HEK293 (cell line): ENCODE results near the gene TBK1.
"Not testable (repeated sequence)": the region's sequence is repeated elsewhere in the genome, so short reads cannot be mapped to it uniquely, and the experiment has no call there.

Experiments
- CTCF ChIA-PET: fragments of 350-600 bp; formaldehyde crosslinking; extraction: SDS; loops from one replicate; lab custom pipeline; 2021; ENCODE audit warnings: antibody characterized with exemption; lab: Yijun Ruan, JAX
- POLR2A ChIA-PET: fragments of 300-600 bp; formaldehyde crosslinking; extraction: SDS; loops from one replicate; lab custom pipeline; 2020; ENCODE audit warnings: antibody characterized with exemption, inconsistent platforms; lab: Yijun Ruan, JAX
- H3K27ac ChIP-seq: fragments of 200-500 bp; sonication (Bioruptor generic); 2 replicates; pipeline ENCODE4 v1.5.1; 2014; ENCODE audit warnings: low read depth, low read length, control low read depth, inconsistent platforms; ENCODE audit errors: extremely low read depth
- H3K36me3 ChIP-seq, 2 experiments: fragments of 200-500 bp in 1 of 2; sonication (Bioruptor generic) in 1 of 2; 1 replicate in 1 of 2; 2 replicates in 1 of 2; pipeline ENCODE4 v1.5.1; 2014 to 2017; ENCODE audit warnings: inconsistent platforms in 2 of 2, low read length in 2 of 2; ENCODE audit not compliant: control insufficient read depth in 2 of 2, insufficient read depth in 1 of 2
- H3K4me1 ChIP-seq: fragments of 200-500 bp; sonication (Bioruptor generic); 2 replicates; pipeline ENCODE4 v1.5.1; 2014; ENCODE audit warnings: mild to moderate bottlenecking, low read length, inconsistent platforms; ENCODE audit not compliant: control insufficient read depth, insufficient read depth
- H3K4me3 ChIP-seq: 2 replicates; pipeline ENCODE4 v1.5.1; 2011; ENCODE audit warnings: low read depth, mild to moderate bottlenecking, control low read depth, low read length, moderate library complexity
- H3K9me3 ChIP-seq: fragments of 200-500 bp; sonication (Bioruptor generic); 2 replicates; pipeline ENCODE4 v1.5.1; 2014; ENCODE audit warnings: low read depth, low read length, inconsistent platforms; ENCODE audit not compliant: control insufficient read depth, insufficient read depth
- GFI1B ChIP-seq: fragments of 450-650 bp; formaldehyde crosslinking; IDR thresholded peaks from 2 replicates; pipeline ENCODE4 v1.5.1; 2016; ENCODE audit warnings: missing biosample characterization, missing genetic modification characterization
- MZF1 ChIP-seq: fragments of 450-650 bp; formaldehyde crosslinking; IDR thresholded peaks from 2 replicates; pipeline ENCODE4 v1.5.1; 2017; ENCODE audit warnings: missing biosample characterization, missing genetic modification characterization, borderline replicate concordance
- RBAK ChIP-seq: fragments of 450-650 bp; formaldehyde crosslinking; IDR thresholded peaks from 2 replicates; pipeline ENCODE4 v1.5.1; 2016; ENCODE audit warnings: missing biosample characterization, missing genetic modification characterization
- SETDB1 ChIP-seq: IDR thresholded peaks from one replicate; pipeline ENCODE4 v1.6.1; 2017; ENCODE audit warnings: mild to moderate bottlenecking, low read length, moderate library complexity, mixed read lengths; ENCODE audit not compliant: insufficient read length
- ZBTB11 ChIP-seq: fragments of 450-650 bp; formaldehyde crosslinking; conservative IDR thresholded peaks from 2 replicates; pipeline ENCODE4 v1.5.1; 2016; ENCODE audit warnings: low read depth, missing biosample characterization, missing genetic modification characterization
- ZBTB8A ChIP-seq: fragments of 450-650 bp; formaldehyde crosslinking; IDR thresholded peaks from 2 replicates; pipeline ENCODE4 v1.5.1; 2016; ENCODE audit warnings: missing biosample characterization, missing genetic modification characterization
- ZNF138 ChIP-seq: fragments of 450-650 bp; formaldehyde crosslinking; IDR thresholded peaks from 2 replicates; pipeline ENCODE4 v1.5.1; 2016; ENCODE audit warnings: missing biosample characterization, missing genetic modification characterization, borderline replicate concordance
- ZNF223 ChIP-seq: fragments of 450-650 bp; formaldehyde crosslinking; IDR thresholded peaks from 2 replicates; pipeline ENCODE4 v1.5.1; 2016; ENCODE audit warnings: missing biosample characterization, missing genetic modification characterization
- ZNF266 ChIP-seq: fragments of 450-650 bp; formaldehyde crosslinking; IDR thresholded peaks from 2 replicates; pipeline ENCODE4 v1.5.1; 2016; ENCODE audit warnings: missing biosample characterization, missing genetic modification characterization, low read depth
- ZNF354C ChIP-seq: fragments of 450-650 bp; formaldehyde crosslinking; IDR thresholded peaks from 2 replicates; pipeline ENCODE4 v1.5.1; 2016; ENCODE audit warnings: missing biosample characterization, missing genetic modification characterization, low read depth, borderline replicate concordance
- ZNF394 ChIP-seq: fragments of 450-650 bp; formaldehyde crosslinking; IDR thresholded peaks from 2 replicates; pipeline ENCODE4 v1.5.1; 2016; ENCODE audit warnings: missing biosample characterization, missing genetic modification characterization, mild to moderate bottlenecking, moderate library complexity, borderline replicate concordance
- ZNF426 ChIP-seq: fragments of 450-650 bp; formaldehyde crosslinking; IDR thresholded peaks from 2 replicates; pipeline ENCODE4 v1.5.1; 2017; ENCODE audit warnings: missing biosample characterization, missing genetic modification characterization, mild to moderate bottlenecking, inconsistent platforms, moderate library complexity
- ZNF501 ChIP-seq: fragments of 450-650 bp; formaldehyde crosslinking; IDR thresholded peaks from 2 replicates; pipeline ENCODE4 v1.5.1; 2016; ENCODE audit warnings: missing biosample characterization, missing genetic modification characterization
- ZNF560 ChIP-seq: fragments of 450-650 bp; formaldehyde crosslinking; IDR thresholded peaks from 2 replicates; pipeline ENCODE4 v1.5.1; 2017; ENCODE audit warnings: missing biosample characterization, missing genetic modification characterization, borderline replicate concordance
- ZNF580 ChIP-seq: fragments of 450-650 bp; formaldehyde crosslinking; IDR thresholded peaks from 2 replicates; pipeline ENCODE4 v1.5.1; 2016; ENCODE audit warnings: missing biosample characterization, missing genetic modification characterization
- ZNF623 ChIP-seq: fragments of 450-650 bp; formaldehyde crosslinking; IDR thresholded peaks from 2 replicates; pipeline ENCODE4 v1.5.1; 2016; ENCODE audit warnings: missing biosample characterization, missing genetic modification characterization
- ZNF791 ChIP-seq: fragments of 450-650 bp; formaldehyde crosslinking; IDR thresholded peaks from 2 replicates; pipeline ENCODE4 v1.5.1; 2016; ENCODE audit warnings: missing biosample characterization, missing genetic modification characterization
- TF ChIP-seq, protein P1 (sequence below): fragments of 450-650 bp; formaldehyde crosslinking; IDR thresholded peaks from 2 replicates; pipeline ENCODE4 v1.5.1; 2016; ENCODE audit warnings: missing biosample characterization, missing genetic modification characterization
- TF ChIP-seq, protein P2 (sequence below): fragments of 450-650 bp; formaldehyde crosslinking; conservative IDR thresholded peaks from 2 replicates; pipeline ENCODE4 v1.5.1; 2016; ENCODE audit warnings: low read depth, missing biosample characterization, missing genetic modification characterization

Gene TBK1

DNA sequence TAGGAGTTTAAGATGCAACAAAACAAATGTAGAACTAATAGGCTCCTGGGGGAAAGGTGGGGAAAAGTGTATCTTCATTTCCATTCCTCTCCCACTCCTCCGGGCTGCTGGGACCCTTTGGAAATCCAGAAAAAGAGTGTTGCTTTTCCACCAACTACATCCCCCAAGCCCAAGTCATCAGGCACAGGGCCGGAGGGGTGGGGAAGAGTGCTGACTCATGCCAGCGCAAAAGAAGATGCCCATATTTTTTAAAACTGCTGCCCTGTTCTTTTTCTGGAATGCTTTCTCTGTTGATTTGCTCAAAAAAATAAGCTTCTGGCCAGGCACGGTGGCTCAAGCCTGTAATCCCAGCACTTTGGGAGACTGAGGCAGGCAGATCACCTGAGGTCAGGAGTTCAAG lies 70.9 kb downstream of the TBK1 start:
- no peak overlapping the region for H3K4me3 ChIP-seq
- CTCF ChIA-PET = interaction anchor here (0.7 to 1.5 kb wide), 3 partner anchors 27 to 175 kb away, joined by 3 to 6 read pairs (median 3); no protein-coding TSS in a partner anchor
- H3K9me3 ChIP-seq = no peaks in the 10 kb centered on the region
- no peaks in the 10 kb centered on the region; the same call in 1 of the 2 replicates for H3K4me1 ChIP-seq
- H3K36me3 ChIP-seq = no peaks in the 10 kb centered on the region
- TF ChIP-seq ZBTB8A (0 out of 2 replicates have a peak, but pooled peaks have one; percentile 7), SETDB1 (no peak)
- POLR2A ChIA-PET = no interaction called here
- H3K27ac ChIP-seq = peak overlapping the region; percentile 11; the same call in 1 of the 2 replicates

DNA sequence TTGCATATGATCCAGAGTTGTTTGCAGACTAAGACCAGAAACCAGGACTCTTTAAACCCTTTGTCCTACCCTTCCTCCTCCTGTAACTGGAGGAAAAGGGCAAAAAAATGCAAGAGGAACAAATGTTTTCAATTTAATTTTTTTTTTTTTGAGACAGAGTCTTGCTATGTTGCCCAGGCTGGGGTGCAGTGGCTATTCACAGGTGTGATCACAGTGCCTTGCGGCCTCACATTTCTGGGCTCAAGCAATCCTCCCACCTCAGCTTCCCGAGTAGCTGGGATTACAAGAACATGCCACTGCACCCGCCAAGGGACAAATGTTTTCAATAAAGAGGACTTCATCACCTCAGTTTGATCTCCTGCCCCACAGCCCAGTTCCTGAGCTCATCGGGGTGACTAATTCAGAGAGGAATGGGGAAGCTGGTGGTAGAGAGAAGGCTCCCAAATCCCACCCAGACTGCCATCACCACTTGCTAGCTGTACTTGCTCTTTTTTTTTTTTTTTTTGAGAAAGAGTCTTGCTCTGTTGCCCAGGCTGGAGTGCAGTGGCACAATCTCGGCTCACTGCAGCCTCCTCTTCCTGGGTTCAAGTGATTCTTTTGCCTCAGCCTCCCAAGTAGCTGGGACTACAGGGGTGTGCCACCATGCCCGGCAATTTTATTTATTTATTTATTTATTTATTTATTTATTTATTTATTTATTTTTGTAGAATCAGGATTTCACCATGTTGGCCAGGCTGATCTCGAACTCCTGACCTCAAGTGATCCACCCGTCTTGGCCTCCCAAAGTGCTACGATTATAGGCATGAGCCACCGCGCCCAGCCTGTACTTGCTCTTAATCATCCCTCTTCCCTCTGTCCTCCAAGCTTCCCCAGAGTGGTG lies 71.9 kb downstream of the TBK1 start:
- POLR2A ChIA-PET, H3K27ac ChIP-seq, H3K36me3 ChIP-seq, H3K4me1 ChIP-seq, H3K4me3 ChIP-seq, H3K9me3 ChIP-seq: not testable (repeated sequence)
- CTCF ChIA-PET = interaction anchor here (0.6 to 1.5 kb wide), 5 partner anchors 8 to 173 kb away, joined by 3 to 9 read pairs (median 3); no protein-coding TSS in a partner anchor
- TF ChIP-seq ZNF138 (peak; percentile 80), ZNF560 (tag by site-specific recombination) (peak; percentile 73; the same call in 1 of the 2 replicates), ZBTB11 (peak; percentile 79), ZNF426 (tag by site-specific recombination) (peak; percentile 90), ZNF501 (tag by site-specific recombination) (peak; percentile 58; the same call in 1 of the 2 replicates), ZNF580 (peak; percentile 60; the same call in 1 of the 2 replicates), ZNF394 (tag by site-specific recombination) (peak; percentile 97), MZF1 (peak; percentile 56; the same call in 1 of the 2 replicates), ZNF223 (0 out of 2 replicates have a peak, but pooled peaks have one; percentile 32), GFI1B (tag by site-specific recombination) (peak; percentile 67), ZNF266 (peak; percentile 85), RBAK (tag by site-specific recombination) (0 out of 2 replicates have a peak, but pooled peaks have one; percentile 43), ZNF354C (0 out of 2 replicates have a peak, but pooled peaks have one; percentile 66), ZNF623 (tag by site-specific recombination) (peak; percentile 78), ZNF791 (tag by site-specific recombination) (0 out of 2 replicates have a peak, but pooled peaks have one; percentile 64)
- TF ChIP-seq, protein P1, sequence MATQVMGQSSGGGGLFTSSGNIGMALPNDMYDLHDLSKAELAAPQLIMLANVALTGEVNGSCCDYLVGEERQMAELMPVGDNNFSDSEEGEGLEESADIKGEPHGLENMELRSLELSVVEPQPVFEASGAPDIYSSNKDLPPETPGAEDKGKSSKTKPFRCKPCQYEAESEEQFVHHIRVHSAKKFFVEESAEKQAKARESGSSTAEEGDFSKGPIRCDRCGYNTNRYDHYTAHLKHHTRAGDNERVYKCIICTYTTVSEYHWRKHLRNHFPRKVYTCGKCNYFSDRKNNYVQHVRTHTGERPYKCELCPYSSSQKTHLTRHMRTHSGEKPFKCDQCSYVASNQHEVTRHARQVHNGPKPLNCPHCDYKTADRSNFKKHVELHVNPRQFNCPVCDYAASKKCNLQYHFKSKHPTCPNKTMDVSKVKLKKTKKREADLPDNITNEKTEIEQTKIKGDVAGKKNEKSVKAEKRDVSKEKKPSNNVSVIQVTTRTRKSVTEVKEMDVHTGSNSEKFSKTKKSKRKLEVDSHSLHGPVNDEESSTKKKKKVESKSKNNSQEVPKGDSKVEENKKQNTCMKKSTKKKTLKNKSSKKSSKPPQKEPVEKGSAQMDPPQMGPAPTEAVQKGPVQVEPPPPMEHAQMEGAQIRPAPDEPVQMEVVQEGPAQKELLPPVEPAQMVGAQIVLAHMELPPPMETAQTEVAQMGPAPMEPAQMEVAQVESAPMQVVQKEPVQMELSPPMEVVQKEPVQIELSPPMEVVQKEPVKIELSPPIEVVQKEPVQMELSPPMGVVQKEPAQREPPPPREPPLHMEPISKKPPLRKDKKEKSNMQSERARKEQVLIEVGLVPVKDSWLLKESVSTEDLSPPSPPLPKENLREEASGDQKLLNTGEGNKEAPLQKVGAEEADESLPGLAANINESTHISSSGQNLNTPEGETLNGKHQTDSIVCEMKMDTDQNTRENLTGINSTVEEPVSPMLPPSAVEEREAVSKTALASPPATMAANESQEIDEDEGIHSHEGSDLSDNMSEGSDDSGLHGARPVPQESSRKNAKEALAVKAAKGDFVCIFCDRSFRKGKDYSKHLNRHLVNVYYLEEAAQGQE (tag by site-specific recombination) = peak; percentile 78
- TF ChIP-seq, protein P2, sequence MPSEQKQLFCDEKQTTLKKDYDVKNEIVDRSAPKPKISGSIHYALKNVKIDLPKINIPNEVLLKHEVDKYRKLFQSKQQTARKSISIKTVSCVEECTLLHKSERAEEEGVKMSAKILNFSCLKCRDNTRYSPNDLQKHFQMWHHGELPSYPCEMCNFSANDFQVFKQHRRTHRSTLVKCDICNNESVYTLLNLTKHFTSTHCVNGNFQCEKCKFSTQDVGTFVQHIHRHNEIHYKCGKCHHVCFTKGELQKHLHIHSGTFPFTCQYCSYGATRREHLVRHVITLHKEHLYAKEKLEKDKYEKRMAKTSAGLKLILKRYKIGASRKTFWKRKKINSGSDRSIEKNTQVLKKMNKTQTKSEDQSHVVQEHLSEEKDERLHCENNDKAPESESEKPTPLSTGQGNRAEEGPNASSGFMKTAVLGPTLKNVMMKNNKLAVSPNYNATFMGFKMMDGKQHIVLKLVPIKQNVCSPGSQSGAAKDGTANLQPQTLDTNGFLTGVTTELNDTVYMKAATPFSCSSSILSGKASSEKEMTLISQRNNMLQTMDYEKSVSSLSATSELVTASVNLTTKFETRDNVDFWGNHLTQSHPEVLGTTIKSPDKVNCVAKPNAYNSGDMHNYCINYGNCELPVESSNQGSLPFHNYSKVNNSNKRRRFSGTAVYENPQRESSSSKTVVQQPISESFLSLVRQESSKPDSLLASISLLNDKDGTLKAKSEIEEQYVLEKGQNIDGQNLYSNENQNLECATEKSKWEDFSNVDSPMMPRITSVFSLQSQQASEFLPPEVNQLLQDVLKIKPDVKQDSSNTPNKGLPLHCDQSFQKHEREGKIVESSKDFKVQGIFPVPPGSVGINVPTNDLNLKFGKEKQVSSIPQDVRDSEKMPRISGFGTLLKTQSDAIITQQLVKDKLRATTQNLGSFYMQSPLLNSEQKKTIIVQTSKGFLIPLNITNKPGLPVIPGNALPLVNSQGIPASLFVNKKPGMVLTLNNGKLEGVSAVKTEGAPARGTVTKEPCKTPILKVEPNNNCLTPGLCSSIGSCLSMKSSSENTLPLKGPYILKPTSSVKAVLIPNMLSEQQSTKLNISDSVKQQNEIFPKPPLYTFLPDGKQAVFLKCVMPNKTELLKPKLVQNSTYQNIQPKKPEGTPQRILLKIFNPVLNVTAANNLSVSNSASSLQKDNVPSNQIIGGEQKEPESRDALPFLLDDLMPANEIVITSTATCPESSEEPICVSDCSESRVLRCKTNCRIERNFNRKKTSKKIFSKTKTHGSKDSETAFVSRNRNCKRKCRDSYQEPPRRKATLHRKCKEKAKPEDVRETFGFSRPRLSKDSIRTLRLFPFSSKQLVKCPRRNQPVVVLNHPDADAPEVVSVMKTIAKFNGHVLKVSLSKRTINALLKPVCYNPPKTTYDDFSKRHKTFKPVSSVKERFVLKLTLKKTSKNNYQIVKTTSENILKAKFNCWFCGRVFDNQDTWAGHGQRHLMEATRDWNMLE = peak; percentile 93
